Cerebellar cortex (tissue), 1 donor: ENCODE measurements around the gene WFDC1.

ENCODE experiments used
- DNase-seq: peaks from one replicate; pipeline ENCODE4 v3.0.0-alpha.2; 2015; ENCODE audit warnings: low spot score

The WFDC1 gene

GRCh38 chr16:84302111-84302954, 7.7 kb downstream of the WFDC1 start:
- no peak for DNase-seq

- DNase-seq: peak; percentile 13
These were observed 8.3 kb downstream of the WFDC1 start for GRCh38 chr16:84303023-84303422.

- no peak for DNase-seq
These were observed 8.8 kb downstream of the WFDC1 start for GRCh38 chr16:84303516-84303915.

- no peak for DNase-seq
These were observed 11.9 kb downstream of the WFDC1 start for GRCh38 chr16:84306564-84306963.

GRCh38 chr16:84307209-84307954, 12.7 kb downstream of the WFDC1 start:
- no peak for DNase-seq

- DNase-seq: peak; percentile 10
These were observed 13.4 kb downstream of the WFDC1 start for GRCh38 chr16:84308120-84308519.

- no peak for DNase-seq
These were observed 16.0 kb downstream of the WFDC1 start for GRCh38 chr16:84310642-84311041.

GRCh38 chr16:84312783-84313382, 18.2 kb downstream of the WFDC1 start:
- no peak for DNase-seq

GRCh38 chr16:84313921-84314320, 19.2 kb downstream of the WFDC1 start:
- no peak for DNase-seq

GRCh38 chr16:84314373-84314772, 19.7 kb downstream of the WFDC1 start:
- DNase-seq: no peak

- no peak for DNase-seq
These were observed 20.1 kb downstream of the WFDC1 start for GRCh38 chr16:84314814-84315213.

GRCh38 chr16:84315422-84315821, 20.7 kb downstream of the WFDC1 start:
- no peak for DNase-seq

GRCh38 chr16:84318091-84318975, 23.7 kb downstream of the WFDC1 start:
- DNase-seq: no peak

- DNase-seq: no peak
These were observed 24.6 kb downstream of the WFDC1 start for GRCh38 chr16:84319146-84319760.

GRCh38 chr16:84320511-84320910, 25.8 kb downstream of the WFDC1 start:
- DNase-seq: no peak

- no peak for DNase-seq
These were observed 27.3 kb downstream of the WFDC1 start for GRCh38 chr16:84321932-84322331.

- DNase-seq: no peak
These were observed 28.1 kb downstream of the WFDC1 start for GRCh38 chr16:84322749-84323148.

- no peak for DNase-seq
These were observed 28.9 kb downstream of the WFDC1 start for GRCh38 chr16:84323606-84324005.

- no peak for DNase-seq
These were observed 30.0 kb downstream of the WFDC1 start for GRCh38 chr16:84324434-84325262.

GRCh38 chr16:84326545-84326944, 31.9 kb downstream of the WFDC1 start:
- DNase-seq: no peak
